Adrenal gland (tissue), 12 donors: ENCODE measurements around the gene KIF21B. TPM values are rescaled to one million over a fixed set of nuclear protein-coding genes. Genes with fewer than 3 reads are reported as not detected.

Experiments used
- DNase-seq, 7 donors: peaks; one replicate each; pipeline ENCODE4 v3.0.0-alpha.2; 2019 to 2020
- H3K27ac ChIP-seq, 5 donors: fragments of 200-600 bp; sonication (generic) in 4 of 5; 1 replicate in 3 of 5; 2 replicates in 2 of 5; pipeline versions ENCODE4 v1.5.1 to v1.8.0; 2016 to 2020; ENCODE audit warnings: mild to moderate bottlenecking in 1 of 5
- H3K27me3 ChIP-seq: fragments of 200-600 bp; 2 replicates; pipeline ENCODE4 v1.8.0; 2021
- H3K36me3 ChIP-seq, 2 donors: fragments of 200-600 bp; replicated peaks in 1 of 2; 1 replicate in 1 of 2; 2 replicates in 1 of 2; pipeline versions ENCODE4 v1.5.1 to v1.8.0; 2018 to 2022
- H3K4me1 ChIP-seq, 2 donors: fragments of 200-600 bp; replicated peaks in 1 of 2; 1 replicate in 1 of 2; 2 replicates in 1 of 2; pipeline versions ENCODE4 v1.5.1 to v1.8.0; 2018 to 2021
- H3K4me3 ChIP-seq, 4 donors: fragments of 200-600 bp; sonication (generic) in 3 of 4; one replicate each; pipeline ENCODE4 v1.5.1; 2016 to 2018
- H3K9me3 ChIP-seq, 3 donors: fragments of 200-600 bp; sonication (generic) in 1 of 3; replicated peaks in 1 of 3; 1 replicate in 2 of 3; 2 replicates in 1 of 3; pipeline versions ENCODE4 v1.5.1 to v1.8.0; 2016 to 2021
- CTCF ChIP-seq, 6 experiments: fragments of 450-650 bp in 4 of 6; fragments of 200-600 bp in 2 of 6; sonication (generic) in 1 of 6; IDR thresholded peaks; 1 replicate in 5 of 6; 2 replicates in 1 of 6; pipeline versions ENCODE4 v1.5.1 to v1.8.0; 2016 to 2021; ENCODE audit warnings: antibody characterized with exemption in 6 of 6, mild to moderate bottlenecking in 2 of 6, moderate library complexity in 1 of 6
- POLR2A ChIP-seq, 2 donors: fragments of 450-650 bp; IDR thresholded peaks; one replicate each; pipeline ENCODE4 v1.6.1; 2017; ENCODE audit warnings: antibody characterized with exemption in 2 of 2, mild to moderate bottlenecking in 2 of 2, moderate library complexity in 1 of 2
- WGBS, 4 donors: extraction: QIAGEN DNeasy Blood & Tissue Kit in 2 of 4; methylation state at CpG; one replicate each; pipeline versions ENCODE4 v1.1.5 to v1.1.7; 2013 to 2017; 5-methylcytosine and 5-hydroxymethylcytosine counted together
- intact Hi-C, 2 donors: fragments of 100-400 bp; cut with DNase I; formaldehyde crosslinking; loops; one replicate each; pipeline versions ENCODE4 v1.14.1 to v1.15.0; 2022 to 2023
- polyA plus RNA-seq, 3 donors: library from polyadenylated mRNA; stranded (reverse); fragments of 200-250 nt in 2 of 3; fragments of 350-450 nt in 1 of 3; fragmentation: Illumina TruSeq in 1 of 3; extraction: RNeasy Lipid Tissue Mini Kit (QIAGEN cat#74804) in 1 of 3; gene quantifications; one replicate each; pipeline ENCODE4 v1.2.3, GENCODE V29; 2013 to 2014
- total RNA-seq, 9 donors: library from RNA; depleted of rRNA in 4 of 9; stranded (reverse); fragments of >200 nt in 4 of 9; fragments of 120-200 nt in 1 of 9; fragmentation: NEBNext Ultra II Directional in 1 of 9; extraction: Animal tissue kit (Norgen Biotek cat#: 25700) in 1 of 9; gene quantifications; one replicate each; pipeline versions ENCODE4 v1.1.0 to v1.2.4, GENCODE V29; 2013 to 2023
- donor health status: healthy with polysubstance abuse.
- donor health status: Bipolar disorder and iron deficiency.
- donor health status: DM: yes; HTN: yes; CAD: no.
- donor health status: DM: no; HTN: no; CAD: no.
- donor health status: DM: no; HTN: no; CAD: no.
- donor health status: DM: yes; HTN: yes; CAD: no.

The KIF21B gene
- total and polyA plus RNA-seq, 12 donors = 0.28 to 2.8 (median 1.3) TPM

GRCh38 chr1:200954434-200954833, 69.1 kb downstream of the KIF21B start:
- H3K9me3 ChIP-seq = no peaks in the 10 kb centered on the region
- TF ChIP-seq CTCF (IDR thresholded peaks at IDR 0.05) (no peak), POLR2A (IDR thresholded peaks at IDR 0.05) (no peak)
- intact Hi-C loops = no loop called here
- no peak for DNase-seq
- H3K4me3 ChIP-seq = no peak overlapping the region
- 87 to 89% (median 88%) methylated on average over 3 of the region's 3 CpGs for WGBS, 4 donors
- no peaks in the 10 kb centered on the region for H3K27me3 ChIP-seq
- H3K4me1 ChIP-seq = no peaks in the 10 kb centered on the region
- H3K27ac ChIP-seq = no peak overlapping the region
- H3K36me3 ChIP-seq = no peaks in the 10 kb centered on the region

GRCh38 chr1:200951016-200951415, 72.5 kb downstream of the KIF21B start:
- DNase-seq = no peak
- intact Hi-C loops = no loop called here
- H3K27me3 ChIP-seq = no peaks in the 10 kb centered on the region
- H3K27ac ChIP-seq = no peak overlapping the region
- H3K4me1 ChIP-seq = no peaks in the 10 kb centered on the region
- TF ChIP-seq CTCF (IDR thresholded peaks at IDR 0.05) (no peak), POLR2A (IDR thresholded peaks at IDR 0.05) (no peak)
- 79 to 89% (median 85%) methylated on average over 2 of the region's 2 CpGs for WGBS, 4 donors
- no peak overlapping the region for H3K4me3 ChIP-seq
- no peaks in the 10 kb centered on the region for H3K9me3 ChIP-seq
- no peaks in the 10 kb centered on the region for H3K36me3 ChIP-seq

- WGBS, 4 donors = 88 to 93% (median 90%) methylated on average over 3 to 8 of the region's 8 CpGs
- no peak for TF ChIP-seq CTCF (IDR thresholded peaks at IDR 0.05)
- no peak for TF ChIP-seq POLR2A (IDR thresholded peaks at IDR 0.05)
- H3K9me3 ChIP-seq = no peaks in the 10 kb centered on the region
Observed at GRCh38 chr1:200949626-200950025, 73.9 kb downstream of the KIF21B start.

GRCh38 chr1:200947059-200947566, 76.4 kb downstream of the KIF21B start:
- no peaks in the 10 kb centered on the region for H3K4me1 ChIP-seq
- no peak for DNase-seq
- TF ChIP-seq POLR2A (IDR thresholded peaks at IDR 0.05) = no peak
- no peak for TF ChIP-seq CTCF (IDR thresholded peaks at IDR 0.05)
- no peaks in the 10 kb centered on the region for H3K36me3 ChIP-seq
- H3K9me3 ChIP-seq = no peaks in the 10 kb centered on the region
- H3K27me3 ChIP-seq = no peaks in the 10 kb centered on the region
- 75 to 92% (median 89%) methylated on average over 3 of the region's 3 CpGs for WGBS, 4 donors
- intact Hi-C loops = no loop called here
- no peak overlapping the region for H3K4me3 ChIP-seq
- H3K27ac ChIP-seq = no peak overlapping the region

More at GRCh38 chr1:200949626-200950025, 73.9 kb downstream of the KIF21B start:
- Histone ChIP-seq H3K4me3 (no peak overlapping the region), H3K27me3 (no peaks in the 10 kb centered on the region), H3K36me3 (no peaks in the 10 kb centered on the region), H3K27ac (no peak overlapping the region), H3K4me1 (no peaks in the 10 kb centered on the region)
- intact Hi-C loops = no loop called here
- no peak for DNase-seq
